K562 (cell line): ENCODE measurements around the gene YBX2. TPM values are rescaled to one million over a fixed set of nuclear protein-coding genes. Genes with fewer than 3 reads are reported as not detected.

Experiments used
- ATAC-seq: fragments of 200-7000 bp; cut with Tn5 transposase; 3 replicates; pipeline ENCODE4 v1.9.1; 2020; ENCODE audit warnings: moderate library complexity
- BruUV-seq: library from RNA; stranded (reverse); fragments of 400-500 nt; replicated peaks from 2 replicates; lab custom pipeline; 2021; lab: Mats Ljungman, UMichigan
- CTCF ChIA-PET: fragments of 300-600 bp; formaldehyde crosslinking; extraction: SDS; loops from one replicate; lab custom pipeline; 2021; ENCODE audit warnings: low intra/inter-chr PET ratio; lab: Yijun Ruan, JAX
- POLR2A ChIA-PET: fragments of 300-600, 350-650 bp; sonication (Branson Sonifier 250); formaldehyde crosslinking; extraction: SDS; loops from one replicate; lab custom pipeline; 2021; ENCODE audit warnings: antibody characterized with exemption, inconsistent platforms; lab: Yijun Ruan, JAX
- DNase-seq, 4 experiments: peaks; one replicate each; pipeline versions ENCODE4 v3.0.0 to v3.0.0-alpha.2; 2011 to 2018; ENCODE audit warnings: low spot score in 3 of 4, mixed read lengths in 3 of 4; ENCODE audit errors: extremely low read depth in 1 of 4
- FAIRE-seq: peaks from 2 replicates; lab custom pipeline; 2011; peaks lifted over from hg19 to GRCh38; lab: Jason Lieb, UNC
- H2AFZ ChIP-seq: 2 replicates; pipeline ENCODE4 v1.6.0; 2011; ENCODE audit warnings: low read depth, low read length, control low read depth, inconsistent platforms
- H3K27ac ChIP-seq: fragments of 200-600 bp; 3 replicates; pipeline ENCODE4 v1.8.0; 2011; ENCODE audit warnings: low read depth, mild to moderate bottlenecking, control low read depth, inconsistent platforms, low read length, moderate library complexity, mixed read lengths; ENCODE audit errors: extremely low read depth
- H3K27me3 ChIP-seq, 2 experiments: fragments of 300-600 bp in 1 of 2; 2 replicates in 1 of 2; 3 replicates in 1 of 2; pipeline versions ENCODE4 v1.6.0 to v1.8.0; 2011; ENCODE audit warnings: inconsistent platforms in 2 of 2, low read length in 2 of 2, mild to moderate bottlenecking in 1 of 2, mixed read lengths in 1 of 2, moderate library complexity in 1 of 2; ENCODE audit not compliant: control insufficient read depth in 2 of 2, insufficient read depth in 2 of 2
- H3K36me3 ChIP-seq: fragments of 300-600 bp; 3 replicates; pipeline ENCODE4 v1.8.0; 2011; ENCODE audit warnings: mild to moderate bottlenecking, low read length, inconsistent platforms; ENCODE audit not compliant: control insufficient read depth, insufficient read depth
- H3K4me1 ChIP-seq, 2 experiments: fragments of 200-600 bp in 1 of 2; replicated peaks in 1 of 2; 2 replicates in 1 of 2; 3 replicates in 1 of 2; pipeline versions ENCODE4 v1.5.1 to v1.8.0; 2011; ENCODE audit warnings: inconsistent platforms in 2 of 2, low read length in 2 of 2, mild to moderate bottlenecking in 1 of 2, mixed read lengths in 1 of 2, moderate library complexity in 1 of 2; ENCODE audit not compliant: control insufficient read depth in 2 of 2, insufficient read depth in 2 of 2
- H3K4me2 ChIP-seq: 2 replicates; pipeline ENCODE4 v1.6.1; 2011; ENCODE audit warnings: low read length, control low read depth, inconsistent platforms, mixed read lengths; ENCODE audit not compliant: insufficient read depth
- H3K4me3 ChIP-seq: fragments of 200-600 bp; sonication (generic), shearing (Covaris generic); 2 replicates; pipeline ENCODE4 v1.5.1; 2016; ENCODE audit warnings: control low read depth, inconsistent platforms
- H3K79me2 ChIP-seq: fragments of 200-600 bp; 3 replicates; pipeline ENCODE4 v1.8.0; 2011; ENCODE audit warnings: low read length, inconsistent platforms; ENCODE audit not compliant: control insufficient read depth, insufficient read depth
- H3K9ac ChIP-seq, 2 experiments: 2 replicates each; pipeline versions ENCODE4 v1.6.0 to v1.6.1; 2011; ENCODE audit warnings: low read depth in 2 of 2, low read length in 2 of 2, control low read depth in 1 of 2, inconsistent platforms in 1 of 2, mild to moderate bottlenecking in 1 of 2, mixed read lengths in 1 of 2; ENCODE audit not compliant: insufficient read depth in 1 of 2
- H3K9me1 ChIP-seq: one replicate; pipeline ENCODE4 v1.6.0; 2011; ENCODE audit warnings: inconsistent platforms, mild to moderate bottlenecking, low read length, moderate library complexity; ENCODE audit not compliant: control insufficient read depth, insufficient read depth
- H3K9me3 ChIP-seq: replicated peaks from 2 replicates; pipeline ENCODE4 v1.5.1; 2011; ENCODE audit warnings: low read depth, low read length, inconsistent platforms; ENCODE audit not compliant: control insufficient read depth, insufficient read depth
- H4K20me1 ChIP-seq: replicated peaks from 2 replicates; pipeline ENCODE4 v1.6.1; 2011; ENCODE audit warnings: low read length, inconsistent platforms, mixed read lengths; ENCODE audit not compliant: control insufficient read depth, insufficient read depth
- ARID1B ChIP-seq: fragments of 450-650 bp; IDR thresholded peaks from 2 replicates; pipeline ENCODE4 v1.6.1; 2016; ENCODE audit warnings: antibody characterized with exemption, mild to moderate bottlenecking, inconsistent platforms
- CREB5 ChIP-seq: fragments of 250-450 bp; sonication (Bioruptor Pico); IDR thresholded peaks from 2 replicates; pipeline ENCODE4 v1.5.0; 2020; ENCODE audit warnings: mild to moderate bottlenecking
- FOXM1 ChIP-seq, 2 experiments: fragments of 450-650 bp in 1 of 2; sonication (generic) in 1 of 2; formaldehyde crosslinking in 1 of 2; IDR thresholded peaks; 2 replicates each; pipeline versions ENCODE4 v1.6.1 to v1.9.0; 2017 to 2022; ENCODE audit warnings: low read depth in 2 of 2, mild to moderate bottlenecking in 2 of 2, missing genetic modification reagents in 1 of 2, moderate library complexity in 1 of 2
- HES1 ChIP-seq: fragments of 450-650 bp; IDR thresholded peaks from 2 replicates; pipeline ENCODE4 v1.6.1; 2016; ENCODE audit warnings: low read depth, mild to moderate bottlenecking, moderate library complexity
- MTA1 ChIP-seq: fragments of 450-650 bp; IDR thresholded peaks from 2 replicates; pipeline ENCODE4 v1.6.1; 2017; ENCODE audit warnings: borderline replicate concordance
- MTA3 ChIP-seq: fragments of 450-650 bp; formaldehyde crosslinking; IDR thresholded peaks from 2 replicates; pipeline ENCODE4 v1.6.1; 2017; ENCODE audit warnings: mild to moderate bottlenecking, borderline replicate concordance
- NCOR1 ChIP-seq: fragments of 450-650 bp; IDR thresholded peaks from 2 replicates; pipeline ENCODE4 v1.6.1; 2016; ENCODE audit warnings: mild to moderate bottlenecking, moderate library complexity
- NFRKB ChIP-seq: fragments of 450-650 bp; IDR thresholded peaks from 2 replicates; pipeline ENCODE4 v1.6.1; 2016; ENCODE audit warnings: low read depth
- RB1 ChIP-seq: fragments of 450-650 bp; IDR thresholded peaks from 2 replicates; pipeline ENCODE4 v1.6.1; 2017; ENCODE audit warnings: low read depth, mild to moderate bottlenecking
- SRF ChIP-seq, 2 experiments: fragments of 250-450, 450-650 bp in 1 of 2; sonication (Bioruptor Pico) in 1 of 2; sonication (generic) in 1 of 2; formaldehyde crosslinking; IDR thresholded peaks; 2 replicates each; pipeline versions ENCODE4 v1.5.0 to v1.5.1; 2020 to 2022; ENCODE audit warnings: mild to moderate bottlenecking in 1 of 2, missing genetic modification reagents in 1 of 2
- TAF15 ChIP-seq: fragments of 200-400 bp; formaldehyde crosslinking; IDR thresholded peaks from 2 replicates; pipeline ENCODE4 v1.6.1; 2017; ENCODE audit warnings: mild to moderate bottlenecking, low read depth, low read length, moderate library complexity
- TBL1XR1 ChIP-seq, 2 experiments: IDR thresholded peaks; 2 replicates each; pipeline ENCODE4 v1.6.1; 2012; ENCODE audit warnings: improper control_type of control experiment in 2 of 2, low read length in 2 of 2, mild to moderate bottlenecking in 1 of 2
- TBP ChIP-seq: optimal IDR thresholded peaks from 2 replicates; pipeline ENCODE3; 2011; ENCODE audit warnings: low read depth, low read length, improper control_type of control experiment
- ZNF263 ChIP-seq: sonication (generic); formaldehyde crosslinking; IDR thresholded peaks from 2 replicates; pipeline ENCODE4 v1.8.0; 2022; ENCODE audit warnings: mild to moderate bottlenecking, missing genetic modification reagents, borderline replicate concordance
- ZNF444 ChIP-seq: fragments of 250-450 bp; sonication (Bioruptor Pico); IDR thresholded peaks from 2 replicates; pipeline ENCODE4 v1.4.0; 2020; ENCODE audit warnings: mild to moderate bottlenecking, moderate library complexity
- ZNF644 ChIP-seq: fragments of 200-800 bp; sonication (Bioruptor generic); IDR thresholded peaks from 2 replicates; pipeline ENCODE4 v1.6.1; 2016; ENCODE audit warnings: low read depth, missing genetic modification characterization, missing compliant biosample characterization
- WGBS: fragments of 100-300 bp; shearing (Covaris generic); methylation state at CpG from one replicate; pipeline ENCODE4 v1.1.6; 2016; ENCODE audit warnings: low coverage, mixed read lengths; ENCODE audit not compliant: insufficient coverage; ENCODE audit errors: missing lambda C conversion rate; 5-methylcytosine and 5-hydroxymethylcytosine counted together
- in situ Hi-C: fragments of 300-500 bp; cut with MboI; formaldehyde crosslinking; loops from 4 replicates; pipeline ENCODE4 v1.15.0; 2018; ENCODE audit warnings: inconsistent platforms, mixed read lengths
- intact Hi-C: fragments of 100-400 bp; cut with micrococcal nuclease; formaldehyde crosslinking; loops from 2 replicates; pipeline ENCODE4 v1.14.2; 2022
- polyA plus RNA-seq, 8 experiments: library from polyadenylated mRNA; depleted of rRNA in 4 of 8; stranded (reverse) in 5 of 8; unstranded in 3 of 8; fragments of >200 nt; fragmentation: Nextera tagmentation in 2 of 8; fragmentation: Illumina TruSeq in 1 of 8; extraction: Ambion mirVana in 2 of 8; extraction: Trizol in 1 of 8; gene quantifications; 2 replicates each; pipeline versions ENCODE4 v1.2.1 to v1.2.3, GENCODE V29; 2011 to 2014; ENCODE audit warnings: inconsistent platforms in 1 of 8, missing spikeins in 1 of 8
- total RNA-seq, 7 experiments: library from RNA; depleted of rRNA in 6 of 7; stranded (reverse); fragments of >200 nt in 6 of 7; fragmentation: Illumina TruSeq in 2 of 7; extraction: Trizol in 2 of 7; gene quantifications; 2 replicates each; pipeline versions ENCODE4 v1.2.1 to v1.2.3, GENCODE V29; 2011 to 2021; ENCODE audit warnings: low replicate concordance in 1 of 7

The YBX2 gene
- total and polyA plus RNA-seq, 9 of the 15 experiments (the other 6 are each of a cell fraction or from before 2014, with no cell fraction given), result 0.03 to 0.59 (median 0.27) TPM; not detected in 6

GRCh38 chr17:7242717-7243452 lies 51.6 kb downstream of the YBX2 start (continued):
- TF ChIP-seq HES1 (0 out of 2 replicates have a peak, but pooled peaks have one; percentile 49), FOXM1 (IDR thresholded peaks at IDR 0.05; ENCODE audit: low read depth) (no peak), FOXM1 (CRISPR knock-in tag; IDR thresholded peaks at IDR 0.05; ENCODE audit: low read depth) (no peak)

GRCh38 chr17:7241783-7242716 lies 52.4 kb downstream of the YBX2 start, which contains the start of gene GABARAP:
GABARAP (minus strand) TSS chr17:7242449; CDS start chr17:7242330, 119 bp downstream.
- peak; percentile 86 for FAIRE-seq
- Histone ChIP-seq H3K27ac (peak within 1 kb of the TSS; percentile 98), H3K27me3 (no peaks in the 10 kb centered on the region), H3K4me1 (peaks cover 21 to 27% of the 10 kb centered on the region in 2 experiments; a peak in 4 of 5 replicates), H4K20me1 (0 out of 2 replicates have a peak, but pooled peaks cover 5% of the 10 kb centered on the region), H3K79me2 (peaks cover 49% of the 10 kb centered on the region), H3K4me2 (peak within 1 kb of the TSS; percentile 90), H3K4me3 (peak within 1 kb of the TSS; percentile 68), H3K36me3 (peaks cover 52% of the 10 kb centered on the region), H3K9ac (peak within 1 kb of the TSS; percentile 80 to 97), H2AFZ (peak within 1 kb of the TSS; percentile 91), H3K9me1 (no peaks in the 10 kb centered on the region), H3K9me3 (no peaks in the 10 kb centered on the region)
- CTCF ChIA-PET, result no interaction called here
- DNase-seq, result peak; percentile 66 to 92 (median 76)
- no TSS peak for BruUV-seq
- intact Hi-C loops, result no loop called here
- peak; percentile 17 for ATAC-seq
- POLR2A ChIA-PET, result interaction anchor here (0.6 to 3.6 kb wide), 12 partner anchors 8 to 444 kb away, joined by 3 to 16 read pairs (median 4); partner anchors contain the start of genes ACADVL, CTDNEP1, DLG4 and DVL2
- in situ Hi-C loops, result no loop called here
- 0% methylated on average over 36 of the region's 62 CpGs for WGBS
- TF ChIP-seq ZNF444 (no peak), TBP (peak; percentile 47), TAF15 (peak; percentile 98; the same call in 1 of the 2 replicates), ZNF644 (tag) (no peak), MTA3 (peak; percentile 74; the same call in 1 of the 2 replicates), NFRKB (peak; percentile 78), SRF (CRISPR knock-in tag; IDR thresholded peaks at IDR 0.05) (0 out of 4 replicates have a peak, but pooled peaks of 1 of the 2 experiments have one; percentile 21), ZNF263 (CRISPR knock-in tag) (0 out of 2 replicates have a peak, but pooled peaks have one; percentile 35), RB1 (0 out of 2 replicates have a peak, but pooled peaks have one; percentile 22), CREB5 (CRISPR knock-in tag) (no peak), ARID1B (peak; percentile 25; the same call in 1 of the 2 replicates), MTA1 (peak; percentile 76; the same call in 1 of the 2 replicates), NCOR1 (no peak), TBL1XR1 (IDR thresholded peaks at IDR 0.05; ENCODE audit: low read length in 2 of 2) (0 out of 4 replicates have a peak, but pooled peaks of 1 of the 2 experiments have one; percentile 31)
